ENCODE measurements around the gene STYXL1. TPM values are rescaled to one million over a fixed set of nuclear protein-coding genes. Genes with fewer than 3 reads are reported as not detected.
A peak's percentile ranks its signal among the peaks of the same experiment; 100 is the strongest.

STYXL1 gene
- total RNA-seq, 1 experiment from 2014 or later = 61.3 TPM

DNA sequence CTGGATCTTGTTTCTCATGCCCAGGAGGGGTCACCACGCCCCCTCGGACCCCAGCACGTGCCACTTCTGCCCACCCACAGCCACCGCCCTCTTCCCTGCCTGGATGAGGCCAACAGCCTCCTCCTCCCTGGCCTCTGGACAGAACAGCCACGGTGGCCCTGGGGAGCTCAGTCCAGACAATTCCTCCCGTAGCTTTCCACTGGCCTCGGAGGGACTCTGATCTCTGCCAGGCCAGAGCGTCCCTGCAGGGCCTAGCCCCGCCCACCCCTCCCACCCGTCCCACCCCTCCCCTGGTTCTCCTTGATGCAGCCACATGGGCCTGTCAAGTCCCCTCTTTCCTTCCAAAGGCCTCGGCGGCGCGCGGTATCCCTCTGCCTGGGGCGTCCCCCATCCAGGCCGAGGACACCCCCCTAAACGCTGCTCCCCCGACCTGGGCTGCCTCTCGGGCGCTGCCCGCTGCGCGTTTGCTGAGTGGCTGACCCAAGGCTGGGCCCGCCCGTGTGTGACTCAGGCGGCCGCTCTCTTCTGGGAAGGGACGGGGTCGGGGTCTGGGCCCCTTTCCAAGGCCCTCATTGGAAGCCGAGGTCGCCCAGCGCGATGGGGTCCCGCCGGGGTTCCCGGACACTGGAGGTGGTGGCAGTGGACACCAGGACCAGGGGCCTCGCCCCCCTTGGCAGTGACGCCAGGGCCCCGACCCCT lies 54.0 kb downstream of the STYXL1 start:
- no peaks in the 10 kb centered on the region for H3K79me2 ChIP-seq (ENCODE audit: low read length)
- H3K4me2 ChIP-seq (ENCODE audit: low read length) = peak overlapping the region; percentile 99
- ATAC-seq (peak; percentile 59), DNase-seq (peak; percentile 31)
- H3K27ac ChIP-seq (ENCODE audit: low read length) = no peak overlapping the region
- H3K9ac ChIP-seq (ENCODE audit: low read length) = peak overlapping the region; percentile 70
- H3K9me3 ChIP-seq (ENCODE audit: low read length) = no peaks in the 10 kb centered on the region
- H3K9me2 ChIP-seq (replicated peaks; ENCODE audit: low read length) = no peaks in the 10 kb centered on the region
- peak overlapping the region; percentile 89 for H2AFZ ChIP-seq (ENCODE audit: low read length)
- peak overlapping the region; percentile 91 for H3K4me3 ChIP-seq (ENCODE audit: low read length)
- H3K36me3 ChIP-seq (ENCODE audit: low read depth, low read length) = peaks cover 8% of the 10 kb centered on the region; the same call in 1 of the 2 replicates
- peaks cover 9% of the 10 kb centered on the region for H3K4me1 ChIP-seq (ENCODE audit: insufficient read depth, low read length)
- no peak for TF ChIP-seq EZH2phosphoT487 (IDR thresholded peaks at IDR 0.05; ENCODE audit: borderline replicate concordance, low read length)
- TF ChIP-seq EZH2 (IDR thresholded peaks at IDR 0.05; ENCODE audit: low read length, unreplicated experiment) = no peak
- TF ChIP-seq, protein P1, sequence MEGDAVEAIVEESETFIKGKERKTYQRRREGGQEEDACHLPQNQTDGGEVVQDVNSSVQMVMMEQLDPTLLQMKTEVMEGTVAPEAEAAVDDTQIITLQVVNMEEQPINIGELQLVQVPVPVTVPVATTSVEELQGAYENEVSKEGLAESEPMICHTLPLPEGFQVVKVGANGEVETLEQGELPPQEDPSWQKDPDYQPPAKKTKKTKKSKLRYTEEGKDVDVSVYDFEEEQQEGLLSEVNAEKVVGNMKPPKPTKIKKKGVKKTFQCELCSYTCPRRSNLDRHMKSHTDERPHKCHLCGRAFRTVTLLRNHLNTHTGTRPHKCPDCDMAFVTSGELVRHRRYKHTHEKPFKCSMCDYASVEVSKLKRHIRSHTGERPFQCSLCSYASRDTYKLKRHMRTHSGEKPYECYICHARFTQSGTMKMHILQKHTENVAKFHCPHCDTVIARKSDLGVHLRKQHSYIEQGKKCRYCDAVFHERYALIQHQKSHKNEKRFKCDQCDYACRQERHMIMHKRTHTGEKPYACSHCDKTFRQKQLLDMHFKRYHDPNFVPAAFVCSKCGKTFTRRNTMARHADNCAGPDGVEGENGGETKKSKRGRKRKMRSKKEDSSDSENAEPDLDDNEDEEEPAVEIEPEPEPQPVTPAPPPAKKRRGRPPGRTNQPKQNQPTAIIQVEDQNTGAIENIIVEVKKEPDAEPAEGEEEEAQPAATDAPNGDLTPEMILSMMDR (conservative IDR thresholded peaks at IDR 0.05; ENCODE audit: low read depth, low read length) = no peak
- H4K20me1 ChIP-seq (ENCODE audit: low read length) = no peaks in the 10 kb centered on the region
- ChIA-PET POLR2A (ENCODE audit: unreplicated experiment) (no interaction called here), CTCF (interaction anchor here (0.6 kb wide), 1 partner anchor 78 kb away, joined by 3 read pairs; no protein-coding TSS in a partner anchor)
- H3F3A ChIP-seq (ENCODE audit: low read length, unreplicated experiment) = no peaks in the 10 kb centered on the region
- intact Hi-C loops (cut with micrococcal nuclease) = loop anchor here (10.0 kb wide), 1 partner anchor 79 kb away; the partner anchor contains the start of gene POR
- H3K27me3 ChIP-seq (ENCODE audit: low read length) = no peaks in the 10 kb centered on the region
- BruUV-seq (replicated peaks) = TSS peak; percentile 23

DNA sequence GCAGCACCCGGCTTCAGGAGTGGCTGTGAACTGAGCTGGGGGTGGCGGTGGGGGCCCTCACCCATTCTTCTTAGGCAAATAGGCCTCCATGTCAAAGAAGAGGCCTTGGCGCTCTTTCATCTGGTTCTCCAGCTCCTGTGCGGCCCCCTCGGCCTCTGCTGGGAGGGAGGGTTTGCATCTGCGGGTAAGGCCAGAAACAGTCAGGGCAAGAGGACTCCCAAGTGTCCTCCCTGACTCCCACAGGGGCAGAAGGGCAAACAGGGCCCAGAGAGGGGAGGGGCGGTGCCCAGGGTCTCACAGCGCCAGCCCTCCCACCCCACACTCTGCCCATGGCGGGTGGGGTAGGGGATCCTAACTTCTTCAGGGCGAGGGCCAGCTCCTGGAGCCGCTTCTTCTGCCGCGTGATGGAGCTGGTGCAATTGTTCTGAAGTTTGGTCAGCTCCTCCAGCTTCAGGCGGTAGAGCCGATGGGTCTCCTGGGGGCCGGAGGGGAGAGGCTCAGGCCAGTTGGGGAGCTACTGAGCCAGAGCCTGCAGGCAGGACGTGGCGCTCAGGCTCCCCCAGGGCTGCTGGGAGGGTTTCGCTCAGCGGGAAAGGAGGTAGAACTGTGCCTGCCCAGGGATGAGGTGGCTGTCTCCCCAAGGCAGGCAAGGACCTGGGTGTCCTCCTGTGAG lies 55.6 kb downstream of the STYXL1 start:
- H3K9me3 ChIP-seq (ENCODE audit: low read length) = no peaks in the 10 kb centered on the region
- H3K36me3 ChIP-seq (ENCODE audit: low read depth, low read length) = peaks cover 8% of the 10 kb centered on the region; the same call in 1 of the 2 replicates
- H3K27ac ChIP-seq (ENCODE audit: low read length) = no peak overlapping the region
- DNase-seq (no peak), ATAC-seq (no peak)
- no peaks in the 10 kb centered on the region for H4K20me1 ChIP-seq (ENCODE audit: low read length)
- H2AFZ ChIP-seq (ENCODE audit: low read length) = no peak overlapping the region
- no peaks in the 10 kb centered on the region for H3F3A ChIP-seq (ENCODE audit: low read length, unreplicated experiment)
- H3K4me3 ChIP-seq (ENCODE audit: low read length) = no peak overlapping the region
- no peaks in the 10 kb centered on the region for H3K9me2 ChIP-seq (replicated peaks; ENCODE audit: low read length)
- ChIA-PET CTCF (no interaction called here), POLR2A (ENCODE audit: unreplicated experiment) (no interaction called here)
- no peaks in the 10 kb centered on the region for H3K79me2 ChIP-seq (ENCODE audit: low read length)
- H3K27me3 ChIP-seq (ENCODE audit: low read length) = no peaks in the 10 kb centered on the region
- H3K9ac ChIP-seq (ENCODE audit: low read length) = no peak overlapping the region
- H3K4me2 ChIP-seq (ENCODE audit: low read length) = no peak overlapping the region
- BruUV-seq (replicated peaks) = no TSS peak
- peaks cover 9% of the 10 kb centered on the region for H3K4me1 ChIP-seq (ENCODE audit: insufficient read depth, low read length)
- TF ChIP-seq EZH2phosphoT487 (IDR thresholded peaks at IDR 0.05; ENCODE audit: borderline replicate concordance, low read length) (no peak), EZH2 (IDR thresholded peaks at IDR 0.05; ENCODE audit: low read length, unreplicated experiment) (no peak)
- TF ChIP-seq, protein P1 (conservative IDR thresholded peaks at IDR 0.05; ENCODE audit: low read depth, low read length) = no peak
- intact Hi-C loops (cut with micrococcal nuclease) = loop anchor here (10.0 kb wide), 1 partner anchor 77 kb away; the partner anchor contains the start of gene POR

Data from PC-3 (cell line).